GM12875 (cell line): ENCODE results near the gene VMP1.

Experiments used
- H3K4me3 ChIP-seq: one replicate; pipeline ENCODE4 v1.5.1; 2011; ENCODE audit warnings: low read depth, low read length, control low read depth
- TF ChIP-seq, protein P1 (sequence below): IDR thresholded peaks from 2 replicates; pipeline ENCODE4 v1.5.1; 2011; ENCODE audit warnings: low read depth, mild to moderate bottlenecking, control low read depth, inconsistent platforms, low read length, moderate library complexity, borderline replicate concordance; ENCODE audit not compliant: insufficient read depth

The VMP1 gene

DNA sequence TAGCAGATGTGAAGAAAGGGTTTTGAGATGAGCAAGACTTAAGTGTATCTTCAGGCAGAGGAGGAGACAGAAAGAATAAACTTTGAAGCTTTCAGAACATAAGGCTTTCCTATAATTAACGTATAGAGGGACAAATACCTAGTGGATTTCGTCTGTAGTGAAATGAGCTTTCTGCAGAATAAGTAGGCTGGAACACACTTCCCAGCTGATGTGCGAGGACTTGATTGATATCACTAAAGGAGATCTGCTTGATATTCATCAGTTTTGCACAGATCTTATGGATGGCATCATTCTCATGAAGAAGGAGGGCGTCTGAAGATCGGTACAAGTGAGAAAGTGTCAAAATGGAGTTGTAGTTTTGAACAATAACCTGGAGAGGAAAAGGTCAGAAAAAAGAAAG is 170.5 kb downstream of the VMP1 start:
- no peak overlapping the region for H3K4me3 ChIP-seq
- TF ChIP-seq, protein P1, sequence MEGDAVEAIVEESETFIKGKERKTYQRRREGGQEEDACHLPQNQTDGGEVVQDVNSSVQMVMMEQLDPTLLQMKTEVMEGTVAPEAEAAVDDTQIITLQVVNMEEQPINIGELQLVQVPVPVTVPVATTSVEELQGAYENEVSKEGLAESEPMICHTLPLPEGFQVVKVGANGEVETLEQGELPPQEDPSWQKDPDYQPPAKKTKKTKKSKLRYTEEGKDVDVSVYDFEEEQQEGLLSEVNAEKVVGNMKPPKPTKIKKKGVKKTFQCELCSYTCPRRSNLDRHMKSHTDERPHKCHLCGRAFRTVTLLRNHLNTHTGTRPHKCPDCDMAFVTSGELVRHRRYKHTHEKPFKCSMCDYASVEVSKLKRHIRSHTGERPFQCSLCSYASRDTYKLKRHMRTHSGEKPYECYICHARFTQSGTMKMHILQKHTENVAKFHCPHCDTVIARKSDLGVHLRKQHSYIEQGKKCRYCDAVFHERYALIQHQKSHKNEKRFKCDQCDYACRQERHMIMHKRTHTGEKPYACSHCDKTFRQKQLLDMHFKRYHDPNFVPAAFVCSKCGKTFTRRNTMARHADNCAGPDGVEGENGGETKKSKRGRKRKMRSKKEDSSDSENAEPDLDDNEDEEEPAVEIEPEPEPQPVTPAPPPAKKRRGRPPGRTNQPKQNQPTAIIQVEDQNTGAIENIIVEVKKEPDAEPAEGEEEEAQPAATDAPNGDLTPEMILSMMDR = no peak

DNA sequence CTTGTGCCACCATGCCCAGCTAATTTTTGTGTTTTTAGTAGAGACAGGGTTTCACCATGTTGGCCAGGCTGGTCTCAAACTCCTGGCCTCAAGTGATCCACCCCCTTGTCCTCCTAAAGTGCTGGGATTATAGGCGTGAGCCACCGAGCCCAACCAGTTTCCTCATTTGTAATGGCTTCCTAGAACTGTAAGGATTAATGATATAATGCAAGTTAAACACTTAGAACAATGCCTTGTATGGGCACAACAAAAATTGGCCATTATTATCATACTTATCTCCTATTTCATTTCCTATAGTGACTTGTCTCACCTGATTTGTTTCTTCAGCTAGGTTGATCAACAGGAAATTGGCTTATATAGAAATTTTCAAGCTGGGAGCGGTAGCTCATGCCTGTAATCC is 171.2 kb downstream of the VMP1 start:
- TF ChIP-seq, protein P1 = no peak
- no peak overlapping the region for H3K4me3 ChIP-seq

GRCh38 chr17:59884861-59885260 is 177.4 kb downstream of the VMP1 start:
- H3K4me3 ChIP-seq = no peak overlapping the region
- TF ChIP-seq, protein P1 = no peak

DNA sequence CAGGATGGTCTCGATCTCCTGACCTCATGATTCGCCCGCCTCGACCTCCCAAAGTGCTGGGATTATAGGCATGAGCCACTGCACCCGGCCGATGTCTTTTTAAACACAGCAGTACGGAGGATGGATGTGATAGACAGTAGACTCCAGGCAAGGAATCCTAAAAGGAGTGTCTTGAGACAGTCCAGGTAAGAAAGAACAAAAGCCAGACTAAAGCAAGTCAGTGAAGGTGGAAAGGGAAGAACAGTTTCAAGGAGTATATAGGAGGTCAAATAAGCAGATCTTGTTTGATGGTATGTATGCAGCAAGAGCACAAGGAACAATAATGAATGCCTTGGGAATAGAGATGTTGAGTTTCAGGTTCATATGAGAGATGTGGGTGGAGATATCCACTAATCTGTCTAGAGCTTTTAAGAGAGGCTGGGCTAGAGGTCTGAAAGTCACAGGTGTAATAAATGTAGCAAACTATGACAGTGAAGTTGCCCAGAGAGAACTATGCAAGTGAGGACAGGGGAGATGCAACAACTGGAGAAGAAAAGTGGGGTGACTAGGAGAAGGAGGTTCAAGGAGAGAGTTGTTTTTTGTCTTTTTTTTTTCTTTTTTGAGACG is 180.8 kb downstream of the VMP1 start:
- no peak overlapping the region for H3K4me3 ChIP-seq
- TF ChIP-seq, protein P1 = no peak

- TF ChIP-seq, protein P1 = no peak
Measured at GRCh38 chr17:59890720-59891119, 183.3 kb downstream of the VMP1 start.

More at GRCh38 chr17:59890720-59891119, 183.3 kb downstream of the VMP1 start:
- H3K4me3 ChIP-seq = no peak overlapping the region
